Measurements from ENCODE around the gene RASSF3. TPM values are rescaled to one million over a fixed set of nuclear protein-coding genes. Genes with fewer than 3 reads are reported as not detected.

The RASSF3 gene
- total RNA-seq, 1 experiment from 2014 or later: 30.5 TPM

DNA sequence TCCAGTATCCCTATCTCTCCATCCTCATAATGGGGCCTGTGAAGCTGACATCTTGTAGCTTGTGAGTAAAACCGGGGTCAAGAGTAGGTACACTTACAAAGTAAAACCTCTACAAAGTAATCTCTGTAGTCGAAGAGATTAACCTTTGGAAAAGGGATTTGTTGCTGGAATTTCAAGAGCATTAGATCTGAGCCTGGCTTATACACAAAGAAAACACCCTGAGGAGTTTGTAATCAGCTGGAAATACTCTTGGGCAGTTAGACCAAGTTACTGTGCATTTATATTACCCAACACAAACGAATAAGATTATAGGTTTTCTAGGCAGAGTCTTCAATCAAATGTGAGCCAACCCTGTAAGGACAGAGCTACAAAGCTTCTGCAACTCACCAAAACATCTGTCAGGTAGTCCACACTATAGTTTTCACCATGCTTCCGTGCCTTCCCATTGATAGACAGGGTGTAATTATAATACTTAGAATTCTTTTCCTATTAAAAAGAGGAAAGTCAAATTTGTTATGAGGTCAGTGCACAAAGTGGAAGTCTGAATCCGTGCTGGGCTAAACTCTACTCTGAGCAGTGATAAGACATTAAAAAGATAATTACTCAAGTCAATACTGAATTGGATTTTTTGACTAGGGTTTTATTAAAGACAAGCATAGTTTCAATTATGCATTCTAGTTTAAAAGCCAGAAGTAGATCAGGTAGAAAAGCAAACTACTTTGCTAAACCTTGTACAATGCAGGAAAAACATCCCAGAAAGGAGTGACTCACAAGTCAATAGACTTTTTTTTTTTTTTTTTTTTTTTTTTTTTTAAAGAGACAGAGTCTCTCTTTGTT lies 134.3 kb downstream of the RASSF3 start:
- DNase-seq (ENCODE audit: unreplicated experiment): peak; percentile 45
- POLR2A ChIA-PET: interaction anchor here (1.0 to 2.2 kb wide), 4 partner anchors 8 to 15 kb away, joined by 3 to 17 read pairs (median 8); partner anchors contain the start of gene GNS
- no peaks in the 10 kb centered on the region for H3K27me3 Mint-ChIP-seq (ENCODE audit: insufficient read depth, unreplicated experiment)
- peaks cover 18% of the 10 kb centered on the region for H3K4me1 Mint-ChIP-seq (ENCODE audit: insufficient read depth, unreplicated experiment)
- intact Hi-C loops (cut with micrococcal nuclease): no loop called here
- peak overlapping the region; percentile 50 for H3K4me3 Mint-ChIP-seq (ENCODE audit: unreplicated experiment)
- no TSS peak for BruUV-seq (replicated peaks)
- peak overlapping the region; percentile 13 for H3K27ac Mint-ChIP-seq (ENCODE audit: low read depth, unreplicated experiment)
- H3K36me3 Mint-ChIP-seq (ENCODE audit: insufficient read depth, unreplicated experiment): peaks cover 49% of the 10 kb centered on the region
- TF ChIP-seq, protein P1, sequence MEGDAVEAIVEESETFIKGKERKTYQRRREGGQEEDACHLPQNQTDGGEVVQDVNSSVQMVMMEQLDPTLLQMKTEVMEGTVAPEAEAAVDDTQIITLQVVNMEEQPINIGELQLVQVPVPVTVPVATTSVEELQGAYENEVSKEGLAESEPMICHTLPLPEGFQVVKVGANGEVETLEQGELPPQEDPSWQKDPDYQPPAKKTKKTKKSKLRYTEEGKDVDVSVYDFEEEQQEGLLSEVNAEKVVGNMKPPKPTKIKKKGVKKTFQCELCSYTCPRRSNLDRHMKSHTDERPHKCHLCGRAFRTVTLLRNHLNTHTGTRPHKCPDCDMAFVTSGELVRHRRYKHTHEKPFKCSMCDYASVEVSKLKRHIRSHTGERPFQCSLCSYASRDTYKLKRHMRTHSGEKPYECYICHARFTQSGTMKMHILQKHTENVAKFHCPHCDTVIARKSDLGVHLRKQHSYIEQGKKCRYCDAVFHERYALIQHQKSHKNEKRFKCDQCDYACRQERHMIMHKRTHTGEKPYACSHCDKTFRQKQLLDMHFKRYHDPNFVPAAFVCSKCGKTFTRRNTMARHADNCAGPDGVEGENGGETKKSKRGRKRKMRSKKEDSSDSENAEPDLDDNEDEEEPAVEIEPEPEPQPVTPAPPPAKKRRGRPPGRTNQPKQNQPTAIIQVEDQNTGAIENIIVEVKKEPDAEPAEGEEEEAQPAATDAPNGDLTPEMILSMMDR (IDR thresholded peaks at IDR 0.05; ENCODE audit: unreplicated experiment): no peak
- CTCF ChIA-PET: interaction anchor here (0.6 to 3.0 kb wide), 5 partner anchors 12 to 100 kb away, joined by 3 to 10 read pairs (median 4); no protein-coding TSS in a partner anchor
- no peaks in the 10 kb centered on the region for H3K9me3 Mint-ChIP-seq (ENCODE audit: unreplicated experiment)

DNA sequence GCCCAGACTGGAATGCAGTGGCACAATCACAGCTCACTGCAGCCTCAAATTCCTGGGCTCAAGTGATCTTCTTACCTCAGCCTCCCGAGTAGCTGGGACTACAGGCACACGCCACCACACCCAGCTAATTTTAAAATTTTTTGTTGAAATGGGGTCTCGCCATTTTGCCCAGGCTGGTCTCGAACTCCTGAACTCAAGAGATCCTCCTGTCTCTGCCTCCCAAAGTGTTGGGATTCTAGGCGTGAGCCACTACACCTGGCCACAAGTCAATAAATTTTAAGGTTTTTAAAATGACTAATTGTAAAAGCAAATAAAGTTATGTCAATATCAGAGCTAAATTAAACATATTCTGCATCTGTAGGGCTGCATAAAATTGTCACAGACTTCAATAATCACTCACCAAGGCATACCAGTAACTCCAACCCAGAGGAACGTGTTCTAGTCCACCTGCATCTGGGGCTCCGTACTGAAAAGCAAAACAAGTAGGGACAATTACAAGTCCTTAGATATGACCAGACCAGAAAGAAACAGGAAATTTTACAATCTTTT lies 135.0 kb downstream of the RASSF3 start:
- Mint-ChIP-seq H3K4me3 (ENCODE audit: unreplicated experiment) (no peak overlapping the region), H3K36me3 (ENCODE audit: insufficient read depth, unreplicated experiment) (peaks cover 47% of the 10 kb centered on the region), H3K27ac (ENCODE audit: low read depth, unreplicated experiment) (no peak overlapping the region), H3K27me3 (ENCODE audit: insufficient read depth, unreplicated experiment) (no peaks in the 10 kb centered on the region), H3K9me3 (ENCODE audit: unreplicated experiment) (no peaks in the 10 kb centered on the region), H3K4me1 (ENCODE audit: insufficient read depth, unreplicated experiment) (peaks cover 18% of the 10 kb centered on the region)
- intact Hi-C loops (cut with micrococcal nuclease): no loop called here
- TF ChIP-seq, protein P1 (IDR thresholded peaks at IDR 0.05; ENCODE audit: unreplicated experiment): no peak
- POLR2A ChIA-PET: interaction anchor here (0.8 to 3.5 kb wide), 5 partner anchors 11 to 128 kb away, joined by 3 to 17 read pairs (median 13); partner anchors contain the start of gene GNS
- CTCF ChIA-PET: interaction anchor here (0.6 to 3.0 kb wide), 6 partner anchors 11 to 101 kb away, joined by 3 to 10 read pairs (median 4); no protein-coding TSS in a partner anchor
- BruUV-seq (replicated peaks): no TSS peak
- no peak for DNase-seq (ENCODE audit: unreplicated experiment)

DNA sequence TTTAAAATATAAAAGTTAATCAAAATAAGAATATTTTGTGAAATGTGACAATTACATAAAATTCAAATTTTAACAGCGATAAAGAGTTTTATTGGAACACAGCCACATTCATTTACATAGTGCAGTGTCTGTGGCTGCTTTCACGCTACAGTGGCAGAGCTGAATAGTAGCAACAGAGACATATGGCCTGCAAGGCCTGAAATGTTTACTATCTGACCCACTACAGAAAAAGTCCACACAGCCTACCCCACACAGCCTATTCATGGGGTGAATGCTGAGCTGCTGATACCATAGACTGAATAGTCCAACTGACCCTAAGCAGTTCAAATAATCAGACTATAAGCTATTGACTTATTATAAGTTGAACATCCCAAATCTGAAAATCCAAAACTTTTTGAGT lies 135.7 kb downstream of the RASSF3 start:
- no peak for DNase-seq (ENCODE audit: unreplicated experiment)
- CTCF ChIA-PET: interaction anchor here (0.6 to 3.0 kb wide), 4 partner anchors 10 to 59 kb away, joined by 3 to 10 read pairs (median 4); no protein-coding TSS in a partner anchor
- Mint-ChIP-seq H3K27me3 (ENCODE audit: insufficient read depth, unreplicated experiment) (no peaks in the 10 kb centered on the region), H3K4me3 (ENCODE audit: unreplicated experiment) (no peak overlapping the region), H3K36me3 (ENCODE audit: insufficient read depth, unreplicated experiment) (peaks cover 47% of the 10 kb centered on the region), H3K4me1 (ENCODE audit: insufficient read depth, unreplicated experiment) (peaks cover 18% of the 10 kb centered on the region), H3K9me3 (ENCODE audit: unreplicated experiment) (no peaks in the 10 kb centered on the region), H3K27ac (ENCODE audit: low read depth, unreplicated experiment) (no peak overlapping the region)
- intact Hi-C loops (cut with micrococcal nuclease): no loop called here
- BruUV-seq (replicated peaks): no TSS peak
- TF ChIP-seq, protein P1 (IDR thresholded peaks at IDR 0.05; ENCODE audit: unreplicated experiment): no peak
- POLR2A ChIA-PET: interaction anchor here (0.7 to 3.5 kb wide), 6 partner anchors 10 to 129 kb away, joined by 3 to 14 read pairs (median 4); partner anchors contain the start of gene GNS

DNA sequence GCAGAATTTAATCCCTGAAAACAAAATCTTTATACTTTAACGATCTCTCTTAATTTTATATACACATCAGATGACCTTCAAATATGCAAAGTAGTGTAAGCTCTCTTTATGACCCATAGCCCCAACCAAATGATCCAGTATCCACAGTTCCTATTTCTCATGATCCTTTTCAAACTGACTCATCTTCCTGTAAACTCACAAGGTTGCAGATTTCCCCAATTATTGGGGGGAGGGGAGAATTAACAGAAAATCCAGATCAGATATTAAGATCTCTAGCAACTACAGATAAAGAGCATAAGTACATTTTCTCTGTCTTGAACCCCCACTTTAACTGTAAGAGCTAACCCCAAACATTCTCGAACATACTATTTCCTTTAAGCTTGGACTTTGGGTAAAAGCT lies 136.4 kb downstream of the RASSF3 start:
- TF ChIP-seq, protein P1 (IDR thresholded peaks at IDR 0.05; ENCODE audit: unreplicated experiment): no peak
- Mint-ChIP-seq H3K4me1 (ENCODE audit: insufficient read depth, unreplicated experiment) (peaks cover 18% of the 10 kb centered on the region), H3K36me3 (ENCODE audit: insufficient read depth, unreplicated experiment) (peaks cover 47% of the 10 kb centered on the region), H3K4me3 (ENCODE audit: unreplicated experiment) (no peak overlapping the region), H3K9me3 (ENCODE audit: unreplicated experiment) (no peaks in the 10 kb centered on the region), H3K27ac (ENCODE audit: low read depth, unreplicated experiment) (peak overlapping the region; percentile 32), H3K27me3 (ENCODE audit: insufficient read depth, unreplicated experiment) (no peaks in the 10 kb centered on the region)
- no TSS peak for BruUV-seq (replicated peaks)
- intact Hi-C loops (cut with micrococcal nuclease): no loop called here
- peak; percentile 38 for DNase-seq (ENCODE audit: unreplicated experiment)
- CTCF ChIA-PET: interaction anchor here (0.7 to 3.0 kb wide), 3 partner anchors 10 to 918 kb away, joined by 3 to 10 read pairs (median 4); no protein-coding TSS in a partner anchor
- POLR2A ChIA-PET: interaction anchor here (0.7 to 3.5 kb wide), 4 partner anchors 12 to 122 kb away, joined by 3 to 14 read pairs (median 8); partner anchors contain the start of gene GNS

Measured in MCF 10A (cell line).